Measurements from ENCODE around the gene SHISA9.

DNA sequence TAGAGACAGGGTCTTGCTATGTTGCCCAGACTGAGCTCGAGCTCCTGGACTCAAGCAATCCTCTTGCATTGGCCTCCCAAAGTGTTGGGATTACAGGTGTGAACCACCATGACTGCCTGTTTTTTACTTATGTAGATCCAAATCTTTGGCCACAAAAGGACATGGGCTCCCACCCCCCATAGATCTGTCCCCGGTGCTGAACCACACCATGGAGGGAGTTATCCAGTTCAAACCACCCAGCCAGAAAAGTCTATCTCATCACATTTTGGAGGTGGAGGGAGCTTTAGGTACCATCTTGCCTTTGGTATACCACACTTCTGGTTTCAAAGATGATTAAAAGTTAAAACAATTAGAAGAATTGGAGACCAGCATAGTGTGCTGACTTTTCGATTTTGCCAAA lies 26.2 kb downstream of the SHISA9 start:
- no peak for TF ChIP-seq POLR2A (IDR thresholded peaks at IDR 0.05)
- TF ChIP-seq CTCF (IDR thresholded peaks at IDR 0.05), result no peak
- TF ChIP-seq POLR2AphosphoS5 (IDR thresholded peaks at IDR 0.05), result no peak

Measured in breast epithelium (tissue), 3 donors.